Breast epithelium (tissue), 3 donors: ENCODE results near the gene POPDC3.

ENCODE experiments used
- POLR2A ChIP-seq: fragments of 450-650 bp; IDR thresholded peaks from one replicate; pipeline ENCODE4 v1.6.1; 2016; ENCODE audit warnings: antibody characterized with exemption, mild to moderate bottlenecking, moderate library complexity
- TF ChIP-seq, protein P1 (sequence below), 3 donors: fragments of 450-650 bp; IDR thresholded peaks; one replicate each; pipeline ENCODE4 v1.5.1; 2016 to 2017; ENCODE audit warnings: antibody characterized with exemption in 3 of 3, mild to moderate bottlenecking in 3 of 3, moderate library complexity in 3 of 3

GRCh38 chr6:105161421-105161820 is 18.4 kb downstream of the POPDC3 start:
- TF ChIP-seq, protein P1, sequence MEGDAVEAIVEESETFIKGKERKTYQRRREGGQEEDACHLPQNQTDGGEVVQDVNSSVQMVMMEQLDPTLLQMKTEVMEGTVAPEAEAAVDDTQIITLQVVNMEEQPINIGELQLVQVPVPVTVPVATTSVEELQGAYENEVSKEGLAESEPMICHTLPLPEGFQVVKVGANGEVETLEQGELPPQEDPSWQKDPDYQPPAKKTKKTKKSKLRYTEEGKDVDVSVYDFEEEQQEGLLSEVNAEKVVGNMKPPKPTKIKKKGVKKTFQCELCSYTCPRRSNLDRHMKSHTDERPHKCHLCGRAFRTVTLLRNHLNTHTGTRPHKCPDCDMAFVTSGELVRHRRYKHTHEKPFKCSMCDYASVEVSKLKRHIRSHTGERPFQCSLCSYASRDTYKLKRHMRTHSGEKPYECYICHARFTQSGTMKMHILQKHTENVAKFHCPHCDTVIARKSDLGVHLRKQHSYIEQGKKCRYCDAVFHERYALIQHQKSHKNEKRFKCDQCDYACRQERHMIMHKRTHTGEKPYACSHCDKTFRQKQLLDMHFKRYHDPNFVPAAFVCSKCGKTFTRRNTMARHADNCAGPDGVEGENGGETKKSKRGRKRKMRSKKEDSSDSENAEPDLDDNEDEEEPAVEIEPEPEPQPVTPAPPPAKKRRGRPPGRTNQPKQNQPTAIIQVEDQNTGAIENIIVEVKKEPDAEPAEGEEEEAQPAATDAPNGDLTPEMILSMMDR (IDR thresholded peaks at IDR 0.05) = no peak
- no peak for TF ChIP-seq POLR2A
